Activated naive CD4-positive, alpha-beta T cell (primary cell): ENCODE data around the gene GIPC1.

Source experiments
- DNase-seq, 4 experiments: peaks; one replicate each; lab custom pipeline; 2025; lab: John Stamatoyannopoulos, UW

Gene GIPC1

GRCh38 chr19:14494910-14495671 is 836 bp downstream of the GIPC1 start:
- DNase-seq: no peak

- no peak for DNase-seq
These were observed 1.5 kb downstream of the GIPC1 start for GRCh38 chr19:14494411-14494810.

- no peak for DNase-seq
These were observed 3.1 kb downstream of the GIPC1 start for GRCh38 chr19:14492756-14493337.

DNA sequence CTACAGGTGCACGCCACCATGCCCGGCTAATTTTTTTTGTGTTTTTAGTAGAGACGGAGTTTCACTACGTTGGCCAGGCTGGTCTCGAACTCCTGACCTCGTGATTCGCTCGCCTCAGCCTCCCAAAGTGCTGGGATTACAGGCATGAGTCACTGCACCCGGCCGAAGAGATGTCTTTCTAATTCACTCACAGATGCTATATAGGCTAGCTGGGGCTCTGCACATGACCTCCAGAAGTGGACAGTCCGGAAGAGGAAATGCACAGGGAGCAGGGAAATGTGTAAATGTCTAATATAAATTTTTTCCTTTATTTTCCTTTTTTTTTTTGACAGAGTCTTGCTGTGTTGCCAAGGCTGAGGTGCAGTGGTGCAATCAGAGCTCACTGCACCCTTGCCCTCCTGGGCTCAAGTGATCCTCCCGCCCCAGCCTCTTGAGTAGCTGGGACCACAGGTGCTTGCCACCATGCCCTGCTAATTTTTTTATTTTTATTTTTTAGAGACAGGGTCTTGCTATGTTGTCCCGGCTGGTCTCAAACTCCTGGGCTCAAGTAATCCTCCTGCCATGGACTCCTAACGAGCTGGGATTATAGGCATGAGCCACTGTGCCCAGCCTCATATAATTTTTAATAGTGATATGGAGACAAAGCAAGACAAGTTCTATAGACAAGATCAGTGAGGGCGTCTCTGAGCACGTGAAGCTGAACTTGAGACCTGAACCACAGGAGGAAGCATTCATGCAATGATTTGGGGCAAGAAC is 8.4 kb downstream of the GIPC1 start:
- DNase-seq: no peak

GRCh38 chr19:14482172-14482941 is 13.6 kb downstream of the GIPC1 start:
- no peak for DNase-seq

- DNase-seq: no peak
These were observed 15.2 kb downstream of the GIPC1 start for GRCh38 chr19:14480700-14481079.

- peak; percentile 51 to 69 (median 58) for DNase-seq
These were observed 15.8 kb downstream of the GIPC1 start for GRCh38 chr19:14479975-14480699.

GRCh38 chr19:14479309-14479974 is 16.5 kb downstream of the GIPC1 start:
- DNase-seq: no peak

GRCh38 chr19:14478113-14478545 is 17.8 kb downstream of the GIPC1 start:
- no peak for DNase-seq

- DNase-seq: no peak
These were observed 18.4 kb downstream of the GIPC1 start for GRCh38 chr19:14477418-14478112.

GRCh38 chr19:14476673-14477401 is 19.1 kb downstream of the GIPC1 start:
- peak in 1 of 4 experiments; percentile 17 for DNase-seq

GRCh38 chr19:14476327-14476672 is 19.6 kb downstream of the GIPC1 start:
- DNase-seq: no peak

- no peak for DNase-seq
These were observed 20.5 kb downstream of the GIPC1 start, which contains the start of gene PTGER1 for GRCh38 chr19:14475251-14476073. PTGER1 (minus strand) TSS chr19:14475354; CDS start chr19:14474320, 1,034 bp downstream.

GRCh38 chr19:14474827-14475226 is 21.1 kb downstream of the GIPC1 start:
- no peak for DNase-seq

GRCh38 chr19:14473978-14474578 is 21.8 kb downstream of the GIPC1 start:
- no peak for DNase-seq

- no peak for DNase-seq
These were observed 22.6 kb downstream of the GIPC1 start for GRCh38 chr19:14473073-14473977.
